GM12878 (cell line): ENCODE results near the gene LAMB1. TPM values are rescaled to one million over a fixed set of nuclear protein-coding genes. Genes with fewer than 3 reads are reported as not detected.
A peak's percentile ranks its signal among the peaks of the same experiment; 100 is the strongest.

ENCODE experiments used
- ATF7 ChIP-seq: fragments of 450-650 bp; IDR thresholded peaks from 2 replicates; pipeline ENCODE4 v1.6.1; 2016; ENCODE audit warnings: low read depth, mild to moderate bottlenecking
- BACH1 ChIP-seq: fragments of 450-650 bp; IDR thresholded peaks from 2 replicates; pipeline ENCODE4 v1.6.1; 2017; ENCODE audit warnings: mild to moderate bottlenecking, borderline replicate concordance
- CREM ChIP-seq: IDR thresholded peaks from 2 replicates; pipeline ENCODE4 v1.6.1; 2014; ENCODE audit warnings: antibody characterized with exemption, low read depth
- FOS ChIP-seq: IDR thresholded peaks from 3 replicates; pipeline ENCODE4 v1.6.1; 2011; ENCODE audit warnings: borderline replicate concordance; ENCODE audit not compliant: insufficient read length; ENCODE audit errors: extremely low read depth
- IKZF2 ChIP-seq, 2 experiments: fragments of 450-650 bp; IDR thresholded peaks; 2 replicates each; pipeline ENCODE4 v1.6.1; 2017; ENCODE audit warnings: mild to moderate bottlenecking in 2 of 2, moderate library complexity in 2 of 2
- JUND ChIP-seq: IDR thresholded peaks from 2 replicates; pipeline ENCODE4 v1.6.1; 2012; ENCODE audit warnings: low read depth, mild to moderate bottlenecking, low read length, improper control_type of control experiment, moderate library complexity
- NFXL1 ChIP-seq: fragments of 450-650 bp; IDR thresholded peaks from 2 replicates; pipeline ENCODE4 v1.6.1; 2017; ENCODE audit warnings: antibody characterized with exemption, mild to moderate bottlenecking, borderline replicate concordance
- NKRF ChIP-seq: fragments of 450-650 bp; conservative IDR thresholded peaks from 2 replicates; pipeline ENCODE4 v1.6.1; 2017; ENCODE audit warnings: mild to moderate bottlenecking, moderate library complexity
- PAX8 ChIP-seq: fragments of 450-650 bp; IDR thresholded peaks from 2 replicates; pipeline ENCODE4 v1.6.1; 2017; ENCODE audit warnings: mild to moderate bottlenecking, moderate library complexity
- RBBP5 ChIP-seq: fragments of 200-600 bp; sonication (generic); conservative IDR thresholded peaks from 2 replicates; pipeline ENCODE4 v1.6.1; 2016
- RFX5 ChIP-seq: IDR thresholded peaks from 2 replicates; pipeline ENCODE4 v1.6.1; 2011; ENCODE audit warnings: low read depth, low read length, improper control_type of control experiment
- RUNX3 ChIP-seq: IDR thresholded peaks from 2 replicates; pipeline ENCODE4 v1.6.1; 2012; ENCODE audit warnings: low read length, inconsistent platforms
- STAT1 ChIP-seq: fragments of 450-650 bp; conservative IDR thresholded peaks from 2 replicates; pipeline ENCODE4 v1.6.1; 2014; ENCODE audit warnings: antibody characterized with exemption, mild to moderate bottlenecking
- SUZ12 ChIP-seq: fragments of 200-600 bp; sonication (generic); IDR thresholded peaks from one replicate; pipeline ENCODE4 v1.6.1; 2018; ENCODE audit warnings: antibody characterized with exemption, mild to moderate bottlenecking; ENCODE audit not compliant: unreplicated experiment
- YY1 ChIP-seq: IDR thresholded peaks from 2 replicates; pipeline ENCODE4 v1.6.1; 2011; ENCODE audit warnings: low read depth, mild to moderate bottlenecking, low read length
- ZNF207 ChIP-seq: fragments of 450-650 bp; IDR thresholded peaks from 2 replicates; pipeline ENCODE4 v1.6.1; 2014; ENCODE audit warnings: antibody characterized with exemption, mild to moderate bottlenecking, borderline replicate concordance
- ZNF622 ChIP-seq: fragments of 450-650 bp; IDR thresholded peaks from 2 replicates; pipeline ENCODE4 v1.6.1; 2017; ENCODE audit warnings: mild to moderate bottlenecking, inconsistent platforms
- polyA plus RNA-seq, 11 experiments: library from polyadenylated mRNA; depleted of rRNA in 4 of 11; unstranded in 6 of 11; stranded (reverse) in 5 of 11; fragments of >200 nt; fragmentation: Nextera tagmentation in 4 of 11; fragmentation: Illumina TruSeq in 1 of 11; extraction: Ambion mirVana in 4 of 11; extraction: Trizol in 1 of 11; gene quantifications; 1 replicate in 1 of 11; 2 replicates in 10 of 11; pipeline versions ENCODE4 v1.2.1 to v1.2.3, GENCODE V29; 2011 to 2016; ENCODE audit warnings: inconsistent platforms in 2 of 11, missing spikeins in 2 of 11, low read depth in 1 of 11
- total RNA-seq, 4 experiments: library from RNA; depleted of rRNA in 3 of 4; stranded (reverse); fragments of >200 nt in 3 of 4; fragmentation: Illumina TruSeq in 1 of 4; extraction: Trizol in 1 of 4; gene quantifications; 2 replicates each; pipeline versions ENCODE4 v1.2.1 to v1.2.3, GENCODE V29; 2013 to 2021
- TF ChIP-seq, protein P1 (sequence below): IDR thresholded peaks from 2 replicates; pipeline ENCODE4 v1.6.1; 2011; ENCODE audit warnings: low read depth, mild to moderate bottlenecking, low read length, moderate library complexity, borderline replicate concordance; ENCODE audit errors: extremely low read depth
- TF ChIP-seq, protein P2 (sequence below): IDR thresholded peaks from 2 replicates; pipeline ENCODE4 v1.6.1; 2012; ENCODE audit warnings: low read depth, low read length, improper control_type of control experiment
- TF ChIP-seq, protein P3 (sequence below): fragments of 450-650 bp; IDR thresholded peaks from 2 replicates; pipeline ENCODE4 v1.6.1; 2017; ENCODE audit warnings: mild to moderate bottlenecking, moderate library complexity
- TF ChIP-seq, protein P4 (sequence below), 3 experiments: IDR thresholded peaks in 2 of 3; conservative IDR thresholded peaks in 1 of 3; 2 replicates each; pipeline ENCODE4 v1.5.1; 2011; ENCODE audit warnings: low read depth in 3 of 3, low read length in 3 of 3, mild to moderate bottlenecking in 3 of 3, control low read depth in 2 of 3, moderate library complexity in 2 of 3, inconsistent platforms in 1 of 3, mixed read lengths in 1 of 3; ENCODE audit not compliant: control insufficient read depth in 2 of 3, insufficient read depth in 1 of 3; ENCODE audit errors: extremely low read depth in 1 of 3

The LAMB1 gene
- total and polyA plus RNA-seq, 10 of the 15 experiments (the other 5 are each of a cell fraction or from before 2014, with no cell fraction given): 0.05 to 2.2 (median 1.2) TPM; not detected in 4

DNA sequence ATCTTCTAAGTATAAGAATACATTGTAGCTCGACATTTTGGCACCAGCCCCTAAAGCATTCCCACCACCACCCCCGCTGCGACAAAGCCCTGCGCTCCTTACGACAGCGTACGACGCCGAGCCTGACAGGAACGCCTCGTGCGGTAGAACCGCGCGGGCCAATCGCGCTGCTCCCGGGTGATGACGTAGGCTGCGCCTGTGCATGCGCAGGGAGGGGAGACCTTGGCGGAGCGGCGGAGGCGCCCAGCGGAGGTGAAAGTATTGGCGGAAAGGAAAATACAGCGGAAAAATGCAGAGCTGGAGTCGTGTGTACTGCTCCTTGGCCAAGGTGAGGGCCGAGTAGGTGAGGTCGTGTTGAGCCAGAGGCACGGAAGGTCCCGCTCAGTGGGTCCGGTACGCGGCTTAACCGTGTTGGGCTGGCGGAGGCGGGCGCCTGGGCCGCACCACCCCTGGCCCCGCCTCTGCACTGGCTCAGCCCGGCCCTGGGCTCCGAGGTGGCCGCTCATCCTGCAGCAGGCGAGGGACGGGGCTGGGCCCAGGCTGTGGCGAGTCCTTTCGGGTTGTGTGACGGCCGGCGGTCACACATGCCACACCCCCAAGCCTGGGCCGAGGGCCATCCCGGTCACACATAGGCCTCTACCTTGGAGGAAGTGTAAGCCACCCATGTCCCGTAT, 111.9 kb downstream of the LAMB1 start, which contains the start of gene DLD (continued):
- TF ChIP-seq, protein P1, sequence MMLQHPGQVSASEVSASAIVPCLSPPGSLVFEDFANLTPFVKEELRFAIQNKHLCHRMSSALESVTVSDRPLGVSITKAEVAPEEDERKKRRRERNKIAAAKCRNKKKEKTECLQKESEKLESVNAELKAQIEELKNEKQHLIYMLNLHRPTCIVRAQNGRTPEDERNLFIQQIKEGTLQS: 0 out of 2 replicates have a peak, but pooled peaks have one; percentile 1
- TF ChIP-seq ZNF622 (no peak), NKRF (peak; percentile 81), RUNX3 (peak; percentile 49; the same call in 1 of the 2 replicates), RFX5 (peak; percentile 89), YY1 (no peak; the same call in 1 of the 2 replicates), ATF7 (peak; percentile 70), STAT1 (no peak), PAX8 (no peak), CREM (peak; percentile 93), ZNF207 (no peak), JUND (no peak), NFXL1 (no peak), IKZF2 (IDR thresholded peaks at IDR 0.05) (peak; percentile 14 to 41; a peak in 1 of 4 replicates), SUZ12 (no peak), RBBP5 (no peak), FOS (peak; percentile 7), BACH1 (peak; percentile 25)
- TF ChIP-seq, protein P2, sequence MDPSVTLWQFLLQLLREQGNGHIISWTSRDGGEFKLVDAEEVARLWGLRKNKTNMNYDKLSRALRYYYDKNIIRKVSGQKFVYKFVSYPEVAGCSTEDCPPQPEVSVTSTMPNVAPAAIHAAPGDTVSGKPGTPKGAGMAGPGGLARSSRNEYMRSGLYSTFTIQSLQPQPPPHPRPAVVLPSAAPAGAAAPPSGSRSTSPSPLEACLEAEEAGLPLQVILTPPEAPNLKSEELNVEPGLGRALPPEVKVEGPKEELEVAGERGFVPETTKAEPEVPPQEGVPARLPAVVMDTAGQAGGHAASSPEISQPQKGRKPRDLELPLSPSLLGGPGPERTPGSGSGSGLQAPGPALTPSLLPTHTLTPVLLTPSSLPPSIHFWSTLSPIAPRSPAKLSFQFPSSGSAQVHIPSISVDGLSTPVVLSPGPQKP: peak; percentile 54; the same call in 1 of the 2 replicates
- TF ChIP-seq, protein P3, sequence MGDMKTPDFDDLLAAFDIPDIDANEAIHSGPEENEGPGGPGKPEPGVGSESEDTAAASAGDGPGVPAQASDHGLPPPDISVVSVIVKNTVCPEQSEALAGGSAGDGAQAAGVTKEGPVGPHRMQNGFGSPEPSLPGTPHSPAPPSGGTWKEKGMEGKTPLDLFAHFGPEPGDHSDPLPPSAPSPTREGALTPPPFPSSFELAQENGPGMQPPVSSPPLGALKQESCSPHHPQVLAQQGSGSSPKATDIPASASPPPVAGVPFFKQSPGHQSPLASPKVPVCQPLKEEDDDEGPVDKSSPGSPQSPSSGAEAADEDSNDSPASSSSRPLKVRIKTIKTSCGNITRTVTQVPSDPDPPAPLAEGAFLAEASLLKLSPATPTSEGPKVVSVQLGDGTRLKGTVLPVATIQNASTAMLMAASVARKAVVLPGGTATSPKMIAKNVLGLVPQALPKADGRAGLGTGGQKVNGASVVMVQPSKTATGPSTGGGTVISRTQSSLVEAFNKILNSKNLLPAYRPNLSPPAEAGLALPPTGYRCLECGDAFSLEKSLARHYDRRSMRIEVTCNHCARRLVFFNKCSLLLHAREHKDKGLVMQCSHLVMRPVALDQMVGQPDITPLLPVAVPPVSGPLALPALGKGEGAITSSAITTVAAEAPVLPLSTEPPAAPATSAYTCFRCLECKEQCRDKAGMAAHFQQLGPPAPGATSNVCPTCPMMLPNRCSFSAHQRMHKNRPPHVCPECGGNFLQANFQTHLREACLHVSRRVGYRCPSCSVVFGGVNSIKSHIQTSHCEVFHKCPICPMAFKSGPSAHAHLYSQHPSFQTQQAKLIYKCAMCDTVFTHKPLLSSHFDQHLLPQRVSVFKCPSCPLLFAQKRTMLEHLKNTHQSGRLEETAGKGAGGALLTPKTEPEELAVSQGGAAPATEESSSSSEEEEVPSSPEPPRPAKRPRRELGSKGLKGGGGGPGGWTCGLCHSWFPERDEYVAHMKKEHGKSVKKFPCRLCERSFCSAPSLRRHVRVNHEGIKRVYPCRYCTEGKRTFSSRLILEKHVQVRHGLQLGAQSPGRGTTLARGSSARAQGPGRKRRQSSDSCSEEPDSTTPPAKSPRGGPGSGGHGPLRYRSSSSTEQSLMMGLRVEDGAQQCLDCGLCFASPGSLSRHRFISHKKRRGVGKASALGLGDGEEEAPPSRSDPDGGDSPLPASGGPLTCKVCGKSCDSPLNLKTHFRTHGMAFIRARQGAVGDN: peak; percentile 85
- TF ChIP-seq, protein P4, sequence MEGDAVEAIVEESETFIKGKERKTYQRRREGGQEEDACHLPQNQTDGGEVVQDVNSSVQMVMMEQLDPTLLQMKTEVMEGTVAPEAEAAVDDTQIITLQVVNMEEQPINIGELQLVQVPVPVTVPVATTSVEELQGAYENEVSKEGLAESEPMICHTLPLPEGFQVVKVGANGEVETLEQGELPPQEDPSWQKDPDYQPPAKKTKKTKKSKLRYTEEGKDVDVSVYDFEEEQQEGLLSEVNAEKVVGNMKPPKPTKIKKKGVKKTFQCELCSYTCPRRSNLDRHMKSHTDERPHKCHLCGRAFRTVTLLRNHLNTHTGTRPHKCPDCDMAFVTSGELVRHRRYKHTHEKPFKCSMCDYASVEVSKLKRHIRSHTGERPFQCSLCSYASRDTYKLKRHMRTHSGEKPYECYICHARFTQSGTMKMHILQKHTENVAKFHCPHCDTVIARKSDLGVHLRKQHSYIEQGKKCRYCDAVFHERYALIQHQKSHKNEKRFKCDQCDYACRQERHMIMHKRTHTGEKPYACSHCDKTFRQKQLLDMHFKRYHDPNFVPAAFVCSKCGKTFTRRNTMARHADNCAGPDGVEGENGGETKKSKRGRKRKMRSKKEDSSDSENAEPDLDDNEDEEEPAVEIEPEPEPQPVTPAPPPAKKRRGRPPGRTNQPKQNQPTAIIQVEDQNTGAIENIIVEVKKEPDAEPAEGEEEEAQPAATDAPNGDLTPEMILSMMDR (IDR thresholded peaks at IDR 0.05 in 2 of 3, conservative IDR thresholded peaks at IDR 0.05 in 1 of 3; ENCODE audit: control insufficient read depth in 2 of 3, extremely low read depth in 1 of 3, insufficient read depth in 1 of 3, low read depth in 3 of 3, low read length in 3 of 3): no peak
